Erythroblast (primary cell): ENCODE results near the gene ELK3.
"Not testable (repeated sequence)": the region's sequence is repeated elsewhere in the genome, so short reads cannot be mapped to it uniquely, and the experiment has no call there.

Source experiments
- GATA1 ChIP-seq: IDR thresholded peaks from 2 replicates; pipeline ENCODE4 v1.6.1; 2011; ENCODE audit warnings: low read depth, mild to moderate bottlenecking, control low read depth, low read length, moderate library complexity
- POLR2A ChIP-seq: IDR thresholded peaks from 2 replicates; pipeline ENCODE4 v1.6.1; 2011; ENCODE audit warnings: mild to moderate bottlenecking, low read length

- not testable (repeated sequence) for TF ChIP-seq POLR2A, GATA1
Observed at GRCh38 chr12:96315741-96316481, 121.7 kb downstream of the ELK3 start.
